ENCODE measurements around the gene TMEM178B.
"Not testable (repeated sequence)": the region's sequence is repeated elsewhere in the genome, so short reads cannot be mapped to it uniquely, and the experiment has no call there.

The TMEM178B gene

DNA sequence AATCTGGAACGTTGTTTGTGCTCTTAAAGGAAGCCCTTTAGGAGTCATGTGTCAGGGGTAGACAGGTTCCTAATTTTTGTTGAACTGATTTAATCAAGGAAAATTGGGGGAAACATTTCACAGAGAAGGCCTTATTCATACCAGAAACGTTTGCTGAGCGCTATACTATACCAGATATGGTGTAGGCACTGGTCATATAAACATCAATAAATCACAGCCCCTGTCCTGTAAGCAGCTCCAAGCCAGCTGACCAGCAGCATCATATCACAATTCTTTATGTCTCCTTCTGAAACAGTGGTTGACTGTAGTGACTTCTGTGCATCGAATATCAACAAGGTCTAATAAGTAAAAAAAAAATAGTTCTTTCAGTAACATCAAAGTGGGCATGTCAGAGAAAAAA lies 1.1 kb downstream of the TMEM178B start:
- FAIRE-seq: no peak

DNA sequence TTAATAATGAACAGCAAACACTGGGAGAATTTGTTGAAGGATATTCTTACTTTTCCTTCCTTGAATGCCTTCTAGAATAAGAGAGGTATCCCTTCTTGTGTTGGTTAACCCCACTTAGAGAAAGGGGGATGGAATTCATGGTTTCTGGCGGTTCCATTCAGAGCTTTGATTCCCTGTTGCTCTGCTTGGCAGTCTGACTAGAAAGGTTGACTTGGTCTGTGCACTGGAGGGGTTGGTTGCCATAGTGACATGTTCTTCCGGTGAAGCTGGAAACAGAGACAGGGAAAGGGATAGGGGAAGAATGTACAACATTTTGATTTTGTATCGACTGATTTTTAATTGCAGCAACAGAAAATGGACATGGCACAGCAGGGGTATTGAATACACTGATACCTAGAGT lies 2.5 kb downstream of the TMEM178B start:
- FAIRE-seq: peak; percentile 78

DNA sequence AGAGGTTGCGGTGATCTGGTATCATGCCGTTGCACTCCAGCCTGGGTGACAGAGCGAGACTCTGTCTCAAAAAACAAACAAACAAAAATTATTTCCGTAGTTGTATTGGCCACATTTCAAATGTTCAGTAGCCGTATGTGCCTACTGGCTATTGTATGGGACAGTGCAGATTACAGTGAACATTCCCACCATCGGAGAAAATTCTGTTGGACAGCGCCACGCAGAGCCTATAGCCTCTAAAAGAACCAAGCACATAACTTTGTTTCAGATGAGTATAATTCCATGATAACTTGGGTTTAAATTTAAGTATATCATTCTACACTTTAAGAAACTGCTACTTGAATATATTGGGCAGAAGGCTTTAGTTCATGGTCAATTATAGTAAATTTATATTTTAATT lies 5.4 kb downstream of the TMEM178B start:
- FAIRE-seq: no peak

DNA sequence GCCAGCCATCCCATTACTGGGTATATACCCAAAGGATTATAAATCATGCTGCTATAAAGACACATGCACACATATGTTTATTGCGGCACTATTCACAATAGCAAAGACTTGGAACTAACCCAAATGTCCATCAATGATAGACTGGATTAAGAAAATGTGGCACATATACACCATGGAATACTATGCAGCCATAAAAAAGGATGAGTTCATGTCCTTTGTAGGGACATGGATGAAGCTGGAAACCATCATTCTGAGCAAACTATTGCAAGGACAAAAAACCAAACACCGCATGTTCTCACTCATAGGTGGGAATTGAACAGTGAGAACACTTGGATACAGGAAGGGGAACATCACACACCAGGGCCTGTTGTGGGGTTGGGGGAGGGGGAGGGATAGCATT lies 15.6 kb downstream of the TMEM178B start:
- not testable (repeated sequence) for FAIRE-seq

DNA sequence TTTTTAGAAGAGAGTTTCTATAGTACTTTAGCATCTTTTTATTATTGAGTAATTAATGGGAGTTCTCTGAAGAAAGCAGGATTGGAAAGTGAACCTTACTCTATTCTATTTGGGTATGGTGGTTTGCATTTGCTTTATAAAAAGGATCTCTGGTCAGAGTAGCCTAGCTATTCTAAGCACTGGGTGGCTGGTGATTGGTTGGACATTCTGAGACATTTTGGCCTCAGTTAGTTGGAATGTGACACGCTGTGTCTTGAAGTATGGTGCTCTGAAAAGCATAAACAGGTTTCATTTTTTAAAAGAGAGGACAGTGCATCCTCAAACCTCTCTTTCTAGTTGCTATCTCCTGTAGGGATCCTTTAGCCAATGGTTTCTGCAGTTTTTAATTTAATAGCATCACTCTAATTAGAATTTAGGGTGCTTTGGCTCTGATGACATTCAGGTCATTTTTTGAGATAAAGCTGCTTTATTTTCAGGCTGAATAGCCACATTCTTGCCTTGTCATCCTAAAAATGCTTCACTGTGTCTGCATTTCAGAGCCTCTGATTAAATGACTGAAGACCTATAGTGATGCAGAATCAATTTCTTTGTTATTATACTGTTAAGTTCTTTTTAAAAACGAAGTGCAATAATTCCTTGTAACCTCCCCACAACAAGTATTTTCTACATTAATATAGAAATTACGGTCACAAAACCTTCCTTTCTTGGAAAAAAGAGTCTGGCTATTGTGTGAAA lies 20.6 kb downstream of the TMEM178B start:
- no peak for FAIRE-seq

DNA sequence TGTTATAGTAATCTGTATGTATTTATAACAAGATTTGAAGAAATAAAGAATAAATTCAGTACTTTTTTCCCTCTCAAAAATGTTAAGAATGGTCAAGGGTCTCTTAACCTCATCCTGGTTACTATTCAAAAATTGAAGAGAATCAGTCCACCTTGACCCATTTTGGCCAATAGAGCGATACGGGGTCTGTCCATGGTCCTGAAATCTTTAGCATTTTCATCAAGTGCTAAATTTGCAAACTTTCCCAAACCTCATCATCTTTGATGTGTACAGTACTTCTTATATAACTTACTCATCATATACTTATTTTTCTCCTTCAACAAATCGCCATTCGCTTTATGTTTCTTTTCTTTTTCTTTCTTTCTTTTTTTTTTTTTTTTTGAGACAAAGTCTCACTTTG lies 23.6 kb downstream of the TMEM178B start:
- FAIRE-seq: no peak

DNA sequence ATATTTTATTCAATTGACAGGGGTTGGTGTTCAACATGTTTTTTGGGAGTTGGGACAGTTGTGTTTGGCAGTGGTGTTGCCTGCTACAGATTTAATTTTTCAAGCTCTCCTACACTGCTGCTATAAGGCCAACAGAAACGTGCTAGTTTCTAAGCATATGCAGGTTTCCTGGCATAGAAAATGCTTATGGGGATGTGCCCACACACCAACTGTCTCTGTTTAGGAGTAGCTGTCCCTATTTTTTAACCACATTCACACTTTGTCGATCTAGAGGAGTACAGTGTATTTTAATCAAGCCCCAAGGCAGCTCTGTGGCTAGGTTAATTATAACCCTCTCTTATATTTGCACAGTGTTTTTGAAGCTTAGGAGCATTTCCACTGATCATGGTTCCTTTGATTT lies 28.6 kb downstream of the TMEM178B start:
- FAIRE-seq: no peak

DNA sequence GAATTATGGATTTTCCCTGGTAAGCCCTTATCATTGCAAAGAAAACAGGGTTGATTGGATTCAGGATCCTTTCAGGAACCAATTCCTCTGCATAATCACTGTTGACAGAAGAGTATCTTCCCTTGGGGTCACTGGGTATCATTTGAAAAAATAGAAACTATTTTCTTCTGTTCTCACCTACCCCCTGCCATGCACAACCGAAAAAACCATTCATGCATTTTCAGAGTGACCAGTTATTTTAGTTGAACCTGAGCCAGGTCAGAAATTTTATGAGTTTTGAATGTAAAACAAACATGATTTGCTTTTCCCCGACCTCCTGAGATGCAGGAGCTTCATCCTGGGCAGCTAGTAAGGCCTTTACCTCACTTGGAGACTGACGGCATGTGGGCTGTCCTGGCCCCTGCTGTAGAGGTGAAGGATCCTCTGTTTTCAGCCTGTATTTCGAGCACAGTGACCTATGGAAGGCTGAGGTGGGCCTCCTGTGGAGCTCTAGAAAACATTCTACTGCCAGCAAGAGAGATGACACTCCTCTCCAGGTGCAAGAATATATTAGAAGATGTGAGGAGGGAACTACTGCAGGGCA lies 30.1 kb downstream of the TMEM178B start:
- FAIRE-seq: no peak

DNA sequence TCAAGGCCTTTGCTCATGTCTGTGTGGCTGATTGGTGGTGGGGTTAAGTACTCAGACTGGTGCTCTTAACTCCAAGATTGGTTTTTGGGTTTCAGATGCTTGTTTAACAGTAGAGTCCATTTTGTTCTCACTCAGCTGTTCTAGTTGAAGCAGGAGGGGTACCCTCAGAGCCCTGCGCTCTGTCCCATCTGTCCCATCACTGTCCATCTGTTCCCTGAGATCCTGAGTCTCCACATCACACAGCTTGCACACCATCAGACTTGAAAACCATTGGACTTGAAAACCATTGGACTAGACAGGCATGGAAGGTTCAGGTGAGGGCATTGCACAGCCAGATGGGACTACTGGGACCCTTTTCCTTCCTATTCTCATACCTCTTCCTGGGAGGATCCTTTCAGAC lies 39.3 kb downstream of the TMEM178B start:
- FAIRE-seq: no peak

DNA sequence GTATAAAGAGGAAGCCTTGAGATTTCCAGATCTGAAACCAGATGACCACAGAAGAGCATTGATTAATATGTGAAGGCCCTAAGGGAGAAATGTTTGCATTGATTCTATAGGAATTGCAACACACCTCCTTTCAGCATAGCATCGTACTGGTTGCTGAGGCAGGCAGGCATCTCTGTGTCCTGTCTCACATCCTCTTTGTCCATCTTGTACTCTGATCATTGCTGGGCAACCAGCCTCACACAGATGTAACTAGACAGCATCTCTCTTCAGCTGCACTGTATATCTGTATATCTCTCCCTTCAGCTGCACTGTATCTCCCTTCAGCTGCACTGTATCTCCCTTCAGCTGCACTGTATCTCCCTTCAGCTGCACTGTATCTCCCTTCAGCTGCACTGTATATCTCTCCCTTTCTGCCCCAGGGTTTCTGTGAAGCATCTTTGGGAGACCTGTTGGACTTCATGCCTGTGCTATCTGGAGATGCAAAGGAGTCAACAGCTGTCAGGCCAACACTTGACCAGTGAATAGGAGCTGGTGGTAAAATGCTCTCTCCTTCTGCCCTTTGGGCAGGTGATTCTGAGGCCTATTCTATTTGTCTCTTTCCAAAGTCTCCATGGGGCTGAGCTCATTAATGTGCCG lies 40.3 kb downstream of the TMEM178B start:
- FAIRE-seq: no peak

DNA sequence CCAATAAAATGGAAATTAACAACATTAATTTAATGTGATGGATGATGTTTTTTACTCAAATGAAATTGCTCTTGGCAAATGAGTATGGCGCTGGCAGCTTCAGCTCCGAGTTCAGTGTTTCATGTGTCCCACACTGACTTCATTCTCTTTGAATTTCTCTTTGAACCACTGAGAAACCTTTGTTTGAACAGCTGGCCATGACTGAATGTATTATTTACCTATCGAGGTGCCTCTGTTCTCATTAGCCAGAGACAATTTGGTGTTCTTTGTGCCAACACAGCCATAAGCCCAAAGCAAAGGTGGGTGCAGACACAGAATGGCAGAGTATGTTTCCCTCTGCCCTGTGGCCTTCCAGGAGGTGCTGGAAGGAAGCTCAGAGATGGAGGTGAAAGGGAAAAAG lies 42.1 kb downstream of the TMEM178B start:
- FAIRE-seq: peak; percentile 90

DNA sequence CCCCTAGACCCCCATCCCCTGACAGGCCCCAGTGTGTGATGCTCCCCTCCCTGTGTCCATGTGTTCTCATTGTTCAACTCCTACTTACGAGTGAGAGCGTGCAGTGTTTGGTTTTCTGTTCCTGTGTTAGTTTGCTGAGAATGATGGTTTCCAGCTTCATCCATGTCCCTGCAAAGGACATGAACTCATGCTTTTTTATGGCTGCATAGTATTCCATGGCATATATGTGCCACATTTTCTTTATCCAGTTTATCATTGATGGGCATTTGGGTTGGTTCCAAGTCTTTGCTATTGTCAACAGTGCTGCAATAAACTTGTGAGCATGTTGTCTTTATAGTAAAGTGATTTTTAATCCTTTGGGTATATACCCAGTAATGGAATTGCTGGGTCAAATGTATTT lies 42.8 kb downstream of the TMEM178B start:
- FAIRE-seq: not testable (repeated sequence)

DNA sequence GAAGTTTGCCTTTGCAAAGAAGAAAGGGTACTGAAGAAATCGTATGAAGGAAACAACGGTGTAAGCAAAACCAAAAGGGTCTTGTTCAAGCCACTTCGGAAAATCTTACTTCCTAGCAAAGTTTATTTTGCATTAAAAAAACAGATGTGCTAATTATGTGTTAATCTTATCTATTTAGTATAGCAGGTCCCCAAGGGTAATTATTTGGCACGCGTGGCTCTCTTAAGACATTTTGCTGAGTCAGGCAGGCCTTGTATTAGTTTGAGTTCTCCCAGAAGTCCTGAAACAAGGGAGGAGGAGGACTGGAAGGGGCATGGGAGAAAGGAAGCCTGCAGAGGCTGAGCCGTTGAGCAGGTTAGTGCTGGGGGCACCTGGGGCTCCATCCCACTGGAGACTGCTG lies 44.9 kb downstream of the TMEM178B start:
- no peak for FAIRE-seq

DNA sequence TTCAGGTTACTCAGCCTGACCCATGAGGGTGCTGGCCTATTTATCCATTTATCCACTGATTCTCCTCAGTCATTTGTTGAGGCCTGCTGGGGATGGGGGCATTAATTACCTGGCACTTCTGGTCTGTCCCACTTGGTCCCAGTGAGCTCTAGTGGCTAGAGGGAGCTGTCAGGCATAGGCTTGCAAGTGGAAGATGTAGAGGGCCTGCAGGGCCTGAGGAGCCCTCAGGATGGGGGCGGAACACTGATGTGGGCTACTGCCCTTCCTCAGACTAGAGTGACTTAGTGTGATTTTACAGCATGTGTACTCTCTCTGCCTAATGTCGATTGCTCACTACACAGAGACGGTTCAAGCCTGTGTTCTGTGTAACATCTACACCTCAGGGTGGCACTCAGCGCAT lies 45.3 kb downstream of the TMEM178B start:
- no peak for FAIRE-seq

DNA sequence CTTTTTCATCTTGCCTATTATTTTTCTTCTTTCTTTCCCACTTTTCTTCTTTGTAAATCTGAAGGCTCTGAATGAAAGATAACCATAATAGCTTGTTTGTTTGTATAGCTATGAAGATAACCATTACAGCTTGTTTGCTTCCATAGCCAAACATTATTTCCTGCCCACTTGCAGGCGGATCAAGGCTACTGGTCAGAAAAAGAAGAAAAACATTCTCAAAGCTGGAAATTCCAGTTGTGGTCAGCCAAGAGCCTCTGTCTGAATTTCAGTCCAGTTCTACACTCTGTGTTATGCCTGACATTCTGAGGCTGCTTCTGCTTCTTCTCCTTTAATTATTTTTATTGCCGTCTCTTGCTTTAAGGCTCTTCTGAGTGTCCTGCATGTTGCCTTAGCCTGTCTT lies 48.9 kb downstream of the TMEM178B start:
- FAIRE-seq: no peak

DNA sequence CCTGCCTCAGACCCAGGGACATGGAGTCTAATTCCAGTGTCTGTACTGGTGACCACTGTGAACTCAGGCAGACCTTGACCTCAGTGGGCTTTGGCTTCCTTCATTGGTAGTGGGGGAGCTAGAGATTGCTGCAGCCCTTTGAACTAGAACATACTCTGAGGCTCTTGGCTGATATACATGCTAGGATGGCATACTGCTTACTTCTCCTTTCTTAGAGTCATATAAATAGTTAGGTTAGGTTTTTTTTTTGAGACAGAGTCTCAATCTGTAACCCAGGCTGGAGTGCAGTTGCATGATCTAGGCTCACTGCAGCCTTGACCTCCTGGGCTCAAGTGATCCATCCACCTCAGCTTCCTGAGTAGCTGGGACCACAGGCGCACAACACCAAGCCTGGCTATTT lies 49.7 kb downstream of the TMEM178B start:
- FAIRE-seq: no peak

DNA sequence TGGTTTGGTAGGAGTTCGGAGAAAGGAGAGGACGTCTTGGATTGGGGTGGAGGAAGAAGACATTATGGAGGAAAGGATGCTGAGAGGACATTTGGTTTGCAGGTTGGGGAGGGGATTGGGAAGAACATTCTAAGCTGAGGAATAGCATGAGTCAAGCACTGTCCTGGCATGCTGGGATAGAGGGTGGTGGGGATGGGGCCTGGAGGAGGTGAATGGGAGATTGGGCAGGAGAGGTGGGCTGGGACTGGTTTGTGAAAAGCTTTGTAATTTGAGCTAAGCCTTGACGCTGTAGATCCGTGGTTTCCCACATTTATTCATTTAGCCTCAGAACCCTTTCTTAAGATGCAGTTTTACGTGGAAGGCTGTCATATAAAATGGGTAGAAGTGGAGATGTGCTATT lies 52.2 kb downstream of the TMEM178B start:
- FAIRE-seq: no peak

DNA sequence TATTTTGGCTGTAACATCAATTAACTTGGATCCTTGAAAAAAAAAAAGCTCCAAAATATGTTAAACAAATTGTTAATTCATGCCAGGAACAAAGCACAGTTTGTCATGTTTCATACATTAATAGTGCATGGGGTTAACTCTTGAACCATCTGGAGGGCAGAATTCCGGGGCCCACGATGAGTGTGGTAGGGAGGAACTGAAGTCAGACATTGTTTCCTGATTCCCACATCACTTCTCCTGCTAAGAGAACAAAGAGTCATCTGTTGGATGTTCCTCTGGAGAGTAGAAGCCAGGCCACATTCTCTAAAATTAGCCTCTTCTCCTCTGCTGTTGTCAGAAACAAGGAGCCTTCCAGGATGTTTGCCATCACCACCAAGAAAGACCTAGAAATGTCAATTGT lies 54.6 kb downstream of the TMEM178B start:
- no peak for FAIRE-seq

DNA sequence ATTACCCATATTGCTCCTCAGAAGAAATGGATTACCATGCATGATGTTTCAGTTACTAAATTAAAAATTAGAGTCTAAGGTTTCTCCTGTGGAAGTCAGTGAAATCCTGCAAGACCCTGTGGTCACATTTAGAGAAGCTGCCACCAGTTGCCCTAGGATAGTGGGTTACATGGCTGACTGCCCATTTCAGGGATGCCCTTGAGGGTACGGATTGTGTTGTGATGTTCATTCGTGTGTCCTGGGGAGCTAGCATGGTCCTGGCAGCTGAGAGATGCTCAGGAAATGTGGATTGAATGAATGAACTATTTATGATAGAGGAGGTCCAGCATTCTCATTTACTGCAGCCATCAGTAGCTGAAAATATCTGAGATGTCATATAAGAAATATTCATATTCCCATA lies 55.1 kb downstream of the TMEM178B start:
- FAIRE-seq: no peak

DNA sequence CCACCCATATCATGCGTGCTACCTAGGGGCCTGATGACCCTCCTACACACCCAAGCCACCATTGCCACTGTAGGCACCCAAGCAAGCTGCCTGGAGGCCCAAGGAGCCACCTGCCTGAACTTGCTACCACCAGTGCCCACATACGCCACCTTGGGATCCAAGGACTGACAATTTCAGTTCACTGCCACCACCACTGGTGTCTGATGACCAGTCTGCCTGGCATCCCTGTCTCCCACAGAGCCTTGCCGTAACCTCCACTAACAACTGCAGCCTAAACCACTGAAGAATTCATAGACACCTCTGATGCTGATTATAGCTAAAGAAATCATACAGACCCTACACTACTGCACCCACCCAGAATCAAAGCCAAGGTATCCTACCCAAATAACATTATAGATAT lies 58.8 kb downstream of the TMEM178B start:
- FAIRE-seq: no peak

DNA sequence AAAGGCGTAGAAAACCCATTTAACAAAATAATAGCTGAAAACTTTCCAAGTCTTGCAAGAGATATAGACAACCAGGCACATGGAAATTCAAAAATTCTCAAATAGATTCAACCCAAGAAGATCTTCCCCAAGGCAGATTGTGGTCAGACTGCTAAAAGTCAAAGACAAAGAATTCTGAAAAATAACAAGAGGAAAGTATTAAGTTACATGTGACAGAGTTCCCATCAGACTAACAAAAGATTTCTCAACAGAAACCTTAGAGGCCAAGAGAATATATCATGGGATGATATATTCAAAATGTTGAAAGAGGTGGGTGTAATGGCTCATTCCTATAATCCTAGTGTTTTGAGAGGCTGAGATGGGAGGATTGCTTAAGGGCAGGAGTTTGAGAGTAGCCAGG lies 59.8 kb downstream of the TMEM178B start:
- FAIRE-seq: no peak

DNA sequence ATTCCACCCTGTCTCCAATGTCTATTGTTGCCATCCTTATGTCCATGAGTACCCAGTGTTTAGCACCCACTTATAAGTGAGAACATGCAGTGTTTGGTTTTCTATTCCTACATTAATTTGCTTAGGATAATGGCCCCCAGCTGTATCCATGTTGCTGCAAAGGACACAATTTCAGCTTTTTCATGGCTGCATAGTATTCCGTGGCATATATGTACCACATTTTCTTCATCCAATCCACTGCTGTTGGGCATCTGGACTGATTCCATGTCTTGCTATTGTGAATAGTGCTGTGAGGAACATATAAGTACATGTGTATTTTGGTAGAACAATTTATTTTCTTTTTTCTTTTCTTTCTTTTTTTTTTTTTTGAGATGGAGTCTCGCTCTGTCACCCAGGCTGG lies 68.2 kb downstream of the TMEM178B start:
- FAIRE-seq: no peak

DNA sequence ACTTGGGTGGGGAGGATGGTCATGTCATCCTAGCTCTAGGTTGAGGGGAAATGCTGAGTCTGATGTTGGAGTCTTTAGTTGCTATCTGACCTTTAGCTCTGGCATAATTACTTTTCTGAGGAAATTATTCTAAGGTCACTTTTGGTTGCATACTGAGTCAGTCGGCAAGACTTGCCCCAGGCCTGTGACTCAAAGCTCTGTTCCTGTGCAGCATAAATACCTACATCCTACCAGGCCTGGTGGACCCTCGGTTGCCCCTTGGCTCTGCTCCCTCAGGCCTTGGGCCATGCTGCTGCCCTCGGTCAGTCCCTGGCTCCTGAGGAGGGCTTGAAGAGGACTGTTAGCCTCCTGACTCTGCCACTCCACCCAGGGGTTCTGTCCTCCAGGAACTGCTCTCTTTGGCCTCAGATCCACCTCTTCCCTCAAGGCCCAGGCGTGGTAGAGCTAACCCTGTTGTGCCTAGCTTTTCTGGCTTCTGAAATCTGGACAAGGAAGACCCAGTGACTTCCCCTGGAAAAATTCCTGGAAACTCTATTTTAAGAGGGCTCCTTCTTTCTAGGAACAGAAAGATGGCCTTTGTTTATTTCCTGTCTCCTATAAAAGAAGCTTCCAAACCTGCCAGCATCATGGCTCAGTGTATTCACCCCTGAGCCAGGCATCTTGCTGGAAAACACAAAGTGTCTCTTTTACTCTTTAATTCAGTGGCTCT lies 71.2 kb downstream of the TMEM178B start:
- no peak for FAIRE-seq

DNA sequence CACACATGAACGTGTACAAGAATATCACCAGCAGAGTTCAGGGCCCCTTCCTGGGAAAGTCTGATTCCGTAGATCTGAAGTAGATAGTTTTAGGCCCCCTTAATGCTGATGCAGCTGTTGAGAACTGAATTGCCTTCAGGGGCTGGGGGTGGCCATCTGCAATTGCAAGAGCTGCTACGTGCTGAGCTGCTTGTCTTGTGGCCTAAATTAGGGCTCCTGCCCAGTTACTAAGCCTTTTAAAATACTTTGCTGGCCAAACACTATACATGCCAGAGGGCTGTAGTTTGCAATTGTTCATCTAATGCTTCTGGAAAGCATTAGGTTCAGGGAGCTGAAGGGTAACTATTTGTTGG lies 71.7 kb downstream of the TMEM178B start:
- no peak for FAIRE-seq
